Coronary artery (tissue), 2 donors: Measurements from ENCODE around the gene CD63.

Source experiments
- DNase-seq: peaks from one replicate; pipeline ENCODE4 v3.0.0-alpha.2; 2017; ENCODE audit warnings: low spot score
- H3K27ac ChIP-seq, 2 donors: fragments of 200-600 bp; sonication (generic); one replicate each; pipeline ENCODE4 v1.5.1; 2016 to 2019
- H3K4me3 ChIP-seq: fragments of 200-600 bp; sonication (generic); 2 replicates; pipeline ENCODE4 v1.5.1; 2016; ENCODE audit warnings: mild to moderate bottlenecking, moderate library complexity
- CTCF ChIP-seq: fragments of 200-600 bp; sonication (generic); IDR thresholded peaks from one replicate; pipeline ENCODE4 v1.5.1; 2019; ENCODE audit warnings: antibody characterized with exemption

CD63 gene

GRCh38 chr12:55738123-55739024 is 9.6 kb upstream of the CD63 start:
- peak overlapping the region; percentile 62 to 92 for H3K27ac ChIP-seq
- peak; percentile 69 for TF ChIP-seq CTCF
- DNase-seq, result no peak
- peak overlapping the region; percentile 66 for H3K4me3 ChIP-seq

- no peak for TF ChIP-seq CTCF
- H3K4me3 ChIP-seq, result peak overlapping the region; percentile 66
- H3K27ac ChIP-seq, result peak overlapping the region; percentile 62 to 92
- DNase-seq, result no peak
Observed at GRCh38 chr12:55737581-55738122, 8.8 kb upstream of the CD63 start.

- peak; percentile 62 for TF ChIP-seq CTCF
- no peak for DNase-seq
- Histone ChIP-seq H3K27ac (peak overlapping the region; percentile 62 to 92), H3K4me3 (no peak overlapping the region)
Observed at GRCh38 chr12:55736780-55737580, 8.2 kb upstream of the CD63 start.

GRCh38 chr12:55736076-55736475 is 7.3 kb upstream of the CD63 start:
- no peak for TF ChIP-seq CTCF
- no peak overlapping the region for H3K27ac ChIP-seq
- no peak overlapping the region for H3K4me3 ChIP-seq
- DNase-seq, result no peak

- no peak for TF ChIP-seq CTCF
- no peak overlapping the region for H3K4me3 ChIP-seq
- H3K27ac ChIP-seq, result no peak overlapping the region
- no peak for DNase-seq
Observed at GRCh38 chr12:55734595-55734994, 5.8 kb upstream of the CD63 start.

- H3K4me3 ChIP-seq, result no peak overlapping the region
- no peak for TF ChIP-seq CTCF
- no peak for DNase-seq
- no peak overlapping the region for H3K27ac ChIP-seq
Observed at GRCh38 chr12:55733858-55734257, 5.0 kb upstream of the CD63 start.
